Heart left ventricle (tissue), 16 donors: Measurements from ENCODE around the gene MDC1. TPM values are rescaled to one million over a fixed set of nuclear protein-coding genes. Genes with fewer than 3 reads are reported as not detected.
"Not testable (repeated sequence)": the region's sequence is repeated elsewhere in the genome, so short reads cannot be mapped to it uniquely, and the experiment has no call there.

Source experiments
- ATAC-seq, 4 donors: fragments of 200-7000 bp; cut with Tn5 transposase; one replicate each; pipeline ENCODE4 v1.9.1; 2020 to 2022; ENCODE audit warnings: moderate library complexity in 4 of 4, mild to moderate bottlenecking in 3 of 4, moderate number of reproducible peaks in 1 of 4
- DNase-seq, 5 donors: peaks; one replicate each; pipeline ENCODE4 v3.0.0-alpha.2; 2020
- H3K27ac ChIP-seq, 12 donors: fragments of 200-600 bp; sonication (generic) in 4 of 12; one replicate each; pipeline versions ENCODE4 v1.5.0 to v1.8.0; 2016 to 2022; ENCODE audit warnings: mild to moderate bottlenecking in 2 of 12
- H3K27me3 ChIP-seq, 9 donors: fragments of 200-600 bp; sonication (generic) in 2 of 9; one replicate each; pipeline versions ENCODE4 v1.5.1 to v1.8.0; 2016 to 2022; ENCODE audit warnings: mild to moderate bottlenecking in 3 of 9
- H3K36me3 ChIP-seq, 9 donors: fragments of 200-600 bp; sonication (generic) in 2 of 9; one replicate each; pipeline versions ENCODE4 v1.5.0 to v1.8.0; 2018 to 2022; ENCODE audit warnings: mild to moderate bottlenecking in 2 of 9
- H3K4me1 ChIP-seq, 12 donors: fragments of 200-600 bp; sonication (generic) in 4 of 12; one replicate each; pipeline versions ENCODE4 v1.5.0 to v1.8.0; 2016 to 2022; ENCODE audit warnings: mild to moderate bottlenecking in 3 of 12
- H3K4me3 ChIP-seq, 12 donors: fragments of 200-600 bp; sonication (generic) in 4 of 12; one replicate each; pipeline versions ENCODE4 v1.5.0 to v1.8.0; 2017 to 2022; ENCODE audit warnings: mild to moderate bottlenecking in 9 of 12, moderate library complexity in 4 of 12
- H3K9me3 ChIP-seq, 12 donors: fragments of 200-600 bp; sonication (generic) in 4 of 12; one replicate each; pipeline versions ENCODE4 v1.5.0 to v1.8.0; 2016 to 2022; ENCODE audit warnings: mild to moderate bottlenecking in 1 of 12
- POLR2A ChIP-seq, 2 donors: fragments of 450-650 bp; IDR thresholded peaks; one replicate each; pipeline ENCODE4 v1.6.1; 2017; ENCODE audit warnings: antibody characterized with exemption in 2 of 2, mild to moderate bottlenecking in 2 of 2, moderate library complexity in 2 of 2
- WGBS, 4 donors: extraction: QIAGEN DNeasy Blood & Tissue Kit in 2 of 4; methylation state at CpG; one replicate each; pipeline versions ENCODE4 v1.1.5 to v1.1.7; 2013 to 2018; 5-methylcytosine and 5-hydroxymethylcytosine counted together
- intact Hi-C, 10 donors: fragments of 100-400 bp; cut with DNase I; formaldehyde crosslinking; loops; one replicate each; pipeline versions ENCODE4 v1.11.1 to v1.14.2; 2022
- polyA plus RNA-seq, 2 donors: library from polyadenylated mRNA; stranded (reverse); fragments of 200-250 nt; gene quantifications; one replicate each; pipeline ENCODE4 v1.2.3, GENCODE V29; 2013
- total RNA-seq, 9 donors: library from RNA; depleted of rRNA in 2 of 9; stranded (reverse); fragments of >200 nt in 2 of 9; fragmentation: NEBNext Ultra II Directional in 3 of 9; extraction: Animal tissue kit (Norgen Biotek cat#: 25700) in 3 of 9; gene quantifications; one replicate each; pipeline versions ENCODE4 v1.1.0 to v1.2.4, GENCODE V29; 2016 to 2023
- TF ChIP-seq, protein P1 (sequence below), 12 donors: fragments of 200-600 bp; sonication (generic) in 4 of 12; IDR thresholded peaks; one replicate each; pipeline versions ENCODE4 v1.5.0 to v1.8.0; 2018 to 2022; ENCODE audit warnings: antibody characterized with exemption in 12 of 12, mild to moderate bottlenecking in 5 of 12
- donor health status: ischemic (EF 13 %, LVEDD 7.1; RV severe dilation, severe dysfunction).
- donor health status: healthy with polysubstance abuse.
- donor health status: DM: no; HTN: yes; CAD: no.
- donor health status: DM: no; HTN: no; CAD: no.
- donor health status: ischemic (EF 25% LVEDD 6.9; RV normal size, moderate dysfunction).
- donor health status: ischemic (EF 25% LVEDD 5.7; RV mildly dilated, moderate dysfunction).
- donor health status: healthy.
- donor health status: DM: yes; HTN: yes; CAD: no.
- donor health status: ischemic (EF 35%, LVEDD 5.7; RV mildly dilated, moderate dysfunction).
- donor health status: nonischemic (EF 11% LVEDD 7.7; RV severe dilation, severe dysfunction).
- donor health status: DM: yes; HTN: yes; CAD: no.
- donor health status: PGD.
- donor health status: ischemic (EF 29% LVEDD 5.4; RV normal size, mild dysfunction).
- donor health status: nonischemic (EF 23%, LVEDD 6.1; RV moderate dilation, normal function).

MDC1 gene
- total and polyA plus RNA-seq, 11 donors = 8.6 to 25.0 (median 16.0) TPM

DNA sequence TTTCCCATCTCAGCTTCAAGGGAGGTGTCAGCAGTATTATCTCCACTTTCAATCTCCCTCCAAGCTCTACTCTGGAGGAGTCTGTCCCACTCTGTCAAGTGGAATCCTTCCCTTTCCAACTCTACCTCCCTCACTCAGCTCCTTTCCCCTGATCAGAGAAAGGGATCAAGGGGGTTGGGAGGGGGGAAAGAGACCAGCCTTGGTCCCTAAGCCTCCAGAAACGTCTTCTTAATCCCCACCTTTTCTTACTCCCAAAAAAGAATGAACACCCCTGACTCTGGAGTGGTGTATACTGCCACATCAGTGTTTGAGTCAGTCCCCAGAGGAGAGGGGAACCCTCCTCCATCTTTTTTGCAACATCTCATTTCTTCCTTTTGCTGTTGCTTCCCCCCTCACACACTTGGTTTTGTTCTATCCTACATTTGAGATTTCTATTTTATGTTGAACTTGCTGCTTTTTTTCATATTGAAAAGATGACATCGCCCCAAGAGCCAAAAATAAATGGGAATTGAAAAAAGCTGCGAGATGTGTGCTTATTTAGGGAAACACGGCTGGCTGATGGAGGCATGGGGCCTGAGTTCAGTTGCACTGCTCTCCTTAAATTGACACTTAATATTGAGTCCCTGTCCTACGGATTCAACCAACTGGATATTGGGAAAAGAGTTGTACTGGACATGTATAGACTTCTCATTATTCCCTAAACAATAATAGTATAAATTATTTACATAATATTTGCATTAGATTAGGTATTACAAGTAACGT, 8.0 kb upstream of the MDC1 start:
- H3K27ac ChIP-seq = peak overlapping the region in 4 of 12 donors; percentile 19 to 44 (median 24)
- DNase-seq = no peak
- H3K4me1 ChIP-seq = peaks cover 0 to 47% (median 30%) of the 10 kb centered on the region in 12 donors
- TF ChIP-seq, protein P1, sequence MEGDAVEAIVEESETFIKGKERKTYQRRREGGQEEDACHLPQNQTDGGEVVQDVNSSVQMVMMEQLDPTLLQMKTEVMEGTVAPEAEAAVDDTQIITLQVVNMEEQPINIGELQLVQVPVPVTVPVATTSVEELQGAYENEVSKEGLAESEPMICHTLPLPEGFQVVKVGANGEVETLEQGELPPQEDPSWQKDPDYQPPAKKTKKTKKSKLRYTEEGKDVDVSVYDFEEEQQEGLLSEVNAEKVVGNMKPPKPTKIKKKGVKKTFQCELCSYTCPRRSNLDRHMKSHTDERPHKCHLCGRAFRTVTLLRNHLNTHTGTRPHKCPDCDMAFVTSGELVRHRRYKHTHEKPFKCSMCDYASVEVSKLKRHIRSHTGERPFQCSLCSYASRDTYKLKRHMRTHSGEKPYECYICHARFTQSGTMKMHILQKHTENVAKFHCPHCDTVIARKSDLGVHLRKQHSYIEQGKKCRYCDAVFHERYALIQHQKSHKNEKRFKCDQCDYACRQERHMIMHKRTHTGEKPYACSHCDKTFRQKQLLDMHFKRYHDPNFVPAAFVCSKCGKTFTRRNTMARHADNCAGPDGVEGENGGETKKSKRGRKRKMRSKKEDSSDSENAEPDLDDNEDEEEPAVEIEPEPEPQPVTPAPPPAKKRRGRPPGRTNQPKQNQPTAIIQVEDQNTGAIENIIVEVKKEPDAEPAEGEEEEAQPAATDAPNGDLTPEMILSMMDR (IDR thresholded peaks at IDR 0.05) = no peak
- TF ChIP-seq POLR2A (IDR thresholded peaks at IDR 0.05) = no peak
- ATAC-seq = no peak
- no peaks in the 10 kb centered on the region for H3K9me3 ChIP-seq
- 31 to 35% (median 33%) methylated on average over 6 of the region's 6 CpGs for WGBS, 4 donors
- no peak overlapping the region for H3K4me3 ChIP-seq
- H3K36me3 ChIP-seq = peaks cover 0 to 84% (median 75%) of the 10 kb centered on the region in 9 donors
- no peaks in the 10 kb centered on the region for H3K27me3 ChIP-seq
- intact Hi-C loops = loop anchor here in 6 of 10 donors (5.0 to 10.0 kb wide), 7 partner anchors 108 to 360 kb away; partner anchors contain the start of genes GNL1 (in 2 of the 6), MRPS18B (in 2 of the 6), PPP1R10 (in 2 of the 6) and PRR3 (in 2 of the 6)

DNA sequence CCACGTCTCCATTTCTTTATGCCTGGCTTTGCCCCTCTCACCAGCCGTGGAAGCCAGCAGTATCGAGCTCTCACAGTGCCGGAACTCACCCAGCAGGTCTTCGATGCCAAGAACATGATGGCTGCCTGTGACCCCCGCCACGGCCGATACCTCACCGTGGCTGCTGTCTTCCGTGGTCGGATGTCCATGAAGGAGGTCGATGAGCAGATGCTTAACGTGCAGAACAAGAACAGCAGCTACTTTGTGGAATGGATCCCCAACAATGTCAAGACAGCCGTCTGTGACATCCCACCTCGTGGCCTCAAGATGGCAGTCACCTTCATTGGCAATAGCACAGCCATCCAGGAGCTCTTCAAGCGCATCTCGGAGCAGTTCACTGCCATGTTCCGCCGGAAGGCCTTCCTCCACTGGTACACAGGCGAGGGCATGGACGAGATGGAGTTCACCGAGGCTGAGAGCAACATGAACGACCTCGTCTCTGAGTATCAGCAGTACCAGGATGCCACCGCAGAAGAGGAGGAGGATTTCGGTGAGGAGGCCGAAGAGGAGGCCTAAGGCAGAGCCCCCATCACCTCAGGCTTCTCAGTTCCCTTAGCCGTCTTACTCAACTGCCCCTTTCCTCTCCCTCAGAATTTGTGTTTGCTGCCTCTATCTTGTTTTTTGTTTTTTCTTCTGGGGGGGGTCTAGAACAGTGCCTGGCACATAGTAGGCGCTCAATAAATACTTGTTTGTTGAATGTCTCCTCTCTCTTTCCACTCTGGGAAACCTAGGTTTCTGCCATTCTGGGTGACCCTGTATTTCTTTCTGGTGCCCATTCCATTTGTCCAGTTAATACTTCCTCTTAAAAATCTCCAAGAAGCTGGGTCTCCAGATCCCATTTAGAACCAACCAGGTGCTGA, 7.0 kb upstream of the MDC1 start:
- Histone ChIP-seq H3K36me3 (peaks cover 0 to 74% (median 65%) of the 10 kb centered on the region in 9 donors), H3K4me1 (peaks cover 0 to 54% (median 36%) of the 10 kb centered on the region in 12 donors), H3K27ac (peak overlapping the region in 2 of 12 donors; percentile 25 to 44), H3K4me3 (peak overlapping the region in 1 of 12 donors; percentile 17)
- not testable (repeated sequence) for DNase-seq, H3K27me3 ChIP-seq, H3K9me3 ChIP-seq, ATAC-seq
- intact Hi-C loops = loop anchor here in 9 of 10 donors (2.0 to 10.0 kb wide), 8 partner anchors 19 to 361 kb away; partner anchors contain the start of genes GNL1 (in 2 of the 9), MRPS18B (in 2 of the 9), PPP1R10 (in 2 of the 9) and PRR3 (in 2 of the 9)
- WGBS, 4 donors = 51 to 60% (median 56%) methylated on average over 22 to 29 of the region's 29 CpGs

DNA sequence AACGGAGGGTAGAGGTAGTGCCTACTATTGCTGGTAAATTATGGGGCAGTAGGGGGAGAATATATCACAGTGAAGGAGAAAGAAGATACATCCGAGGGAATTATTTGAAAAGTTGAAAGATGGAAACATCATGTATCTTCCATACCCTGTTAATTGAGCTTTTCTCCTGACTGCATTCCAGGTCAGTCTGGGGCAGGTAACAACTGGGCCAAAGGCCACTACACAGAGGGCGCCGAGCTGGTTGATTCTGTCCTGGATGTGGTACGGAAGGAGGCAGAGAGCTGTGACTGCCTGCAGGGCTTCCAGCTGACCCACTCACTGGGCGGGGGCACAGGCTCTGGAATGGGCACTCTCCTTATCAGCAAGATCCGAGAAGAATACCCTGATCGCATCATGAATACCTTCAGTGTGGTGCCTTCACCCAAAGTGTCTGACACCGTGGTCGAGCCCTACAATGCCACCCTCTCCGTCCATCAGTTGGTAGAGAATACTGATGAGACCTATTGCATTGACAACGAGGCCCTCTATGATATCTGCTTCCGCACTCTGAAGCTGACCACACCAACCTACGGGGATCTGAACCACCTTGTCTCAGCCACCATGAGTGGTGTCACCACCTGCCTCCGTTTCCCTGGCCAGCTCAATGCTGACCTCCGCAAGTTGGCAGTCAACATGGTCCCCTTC, 6.2 kb upstream of the MDC1 start:
- H3K4me1 ChIP-seq = peaks cover 0 to 62% (median 41%) of the 10 kb centered on the region in 12 donors
- H3K27me3 ChIP-seq, DNase-seq, ATAC-seq, H3K9me3 ChIP-seq: not testable (repeated sequence)
- H3K27ac ChIP-seq = peak overlapping the region in 3 of 12 donors; percentile 97 to 99 (median 98)
- intact Hi-C loops = loop anchor here in 9 of 10 donors (2.0 to 10.0 kb wide), 8 partner anchors 20 to 362 kb away; partner anchors contain the start of genes GNL1 (in 2 of the 9), MRPS18B (in 2 of the 9), PPP1R10 (in 2 of the 9) and PRR3 (in 2 of the 9)
- 53 to 59% (median 57%) methylated on average over 16 of the region's 16 CpGs for WGBS, 4 donors
- H3K4me3 ChIP-seq = peak overlapping the region in 2 of 12 donors; percentile 78 to 94
- H3K36me3 ChIP-seq = peaks cover 0 to 66% (median 57%) of the 10 kb centered on the region in 9 donors

DNA sequence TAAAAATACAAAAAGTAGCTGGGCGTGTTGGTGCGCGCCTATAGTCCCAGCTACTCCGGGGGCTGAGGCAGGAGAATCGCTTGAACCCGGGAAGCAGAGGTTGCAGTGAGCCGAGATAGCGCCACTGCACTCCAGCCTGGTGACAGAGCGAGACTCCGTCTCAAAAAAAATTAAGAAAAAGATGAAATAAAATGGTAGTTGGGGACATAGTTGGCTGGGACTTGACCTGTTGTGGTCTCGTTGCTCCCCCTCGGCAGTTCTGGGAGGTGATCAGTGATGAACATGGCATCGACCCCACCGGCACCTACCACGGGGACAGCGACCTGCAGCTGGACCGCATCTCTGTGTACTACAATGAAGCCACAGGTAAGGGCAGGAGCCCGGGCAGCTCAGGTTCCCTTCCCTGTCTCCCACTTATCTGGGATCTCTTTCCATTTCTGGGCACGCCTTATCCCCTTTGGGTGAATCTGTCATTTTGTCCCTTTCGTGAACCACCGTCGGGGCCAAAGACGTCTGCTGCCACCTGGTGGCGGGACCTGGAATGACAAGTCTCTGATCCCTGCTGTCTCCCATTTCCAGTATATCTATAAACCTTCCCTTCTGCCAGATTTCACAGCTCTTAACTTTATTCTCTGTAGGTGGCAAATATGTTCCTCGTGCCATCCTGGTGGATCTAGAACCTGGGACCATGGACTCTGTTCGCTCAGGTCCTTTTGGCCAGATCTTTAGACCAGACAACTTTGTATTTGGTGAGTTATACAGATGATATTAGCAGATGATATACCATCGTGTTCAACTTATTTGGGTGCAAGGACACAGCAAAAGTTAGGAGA, 5.4 kb upstream of the MDC1 start:
- H3K27ac ChIP-seq = peak overlapping the region in 11 of 12 donors; percentile 4 to 99 (median 96)
- H3K4me3 ChIP-seq = peak overlapping the region in 11 of 12 donors; percentile 66 to 94 (median 86)
- 14 to 21% (median 17%) methylated on average over 27 of the region's 27 CpGs for WGBS, 4 donors
- DNase-seq (peak; percentile 74 to 88 (median 81)), ATAC-seq (peak; percentile 1 to 10 (median 2))
- intact Hi-C loops = loop anchor here (1.0 to 10.0 kb wide), 10 partner anchors 20 to 362 kb away; partner anchors contain the start of genes GNL1 (in 2 of the 10), MRPS18B (in 2 of the 10), PPP1R10 (in 2 of the 10) and PRR3 (in 2 of the 10)
- no peaks in the 10 kb centered on the region for H3K27me3 ChIP-seq
- H3K9me3 ChIP-seq = no peaks in the 10 kb centered on the region
- TF ChIP-seq, protein P1 (IDR thresholded peaks at IDR 0.05) = peak; percentile 92 to 99 (median 96)
- no peak for TF ChIP-seq POLR2A (IDR thresholded peaks at IDR 0.05)
- H3K36me3 ChIP-seq = peaks cover 0 to 58% (median 49%) of the 10 kb centered on the region in 9 donors
- H3K4me1 ChIP-seq = peaks cover 0 to 68% (median 46%) of the 10 kb centered on the region in 12 donors

DNA sequence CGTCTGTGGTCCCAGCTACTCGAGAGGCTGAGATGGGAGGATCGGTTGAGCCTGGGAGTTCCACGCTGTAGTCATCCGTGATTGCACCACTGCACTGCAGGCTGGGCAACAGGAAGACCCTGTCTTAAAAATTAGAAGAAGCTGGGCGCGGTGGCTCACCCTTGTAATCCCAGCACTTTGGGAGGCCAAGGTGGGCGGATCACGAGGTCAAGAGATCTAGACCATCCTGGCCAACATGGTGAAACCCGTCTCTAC, 4.9 kb upstream of the MDC1 start:
- Histone ChIP-seq H3K27ac (peak overlapping the region in 11 of 12 donors; percentile 72 to 99 (median 96)), H3K4me1 (peaks cover 0 to 68% (median 46%) of the 10 kb centered on the region in 12 donors), H3K4me3 (peak overlapping the region in 11 of 12 donors; percentile 66 to 94 (median 86)), H3K36me3 (peaks cover 0 to 53% (median 43%) of the 10 kb centered on the region in 9 donors)
- DNase-seq = peak in 2 of 5 donors; percentile 48 to 56
- not testable (repeated sequence) for H3K27me3 ChIP-seq, ATAC-seq, H3K9me3 ChIP-seq
- intact Hi-C loops = loop anchor here (1.0 to 10.0 kb wide), 10 partner anchors 21 to 363 kb away; partner anchors contain the start of genes GNL1 (in 2 of the 10), MRPS18B (in 2 of the 10), PPP1R10 (in 2 of the 10) and PRR3 (in 2 of the 10)
- 17 to 21% (median 19%) methylated on average over 10 of the region's 10 CpGs for WGBS, 4 donors
